Brain microvascular endothelial cell (primary cell): ENCODE measurements around the gene ADAM29.
"Not testable (repeated sequence)": the region's sequence is repeated elsewhere in the genome, so short reads cannot be mapped to it uniquely, and the experiment has no call there.

Source experiments
- DNase-seq: peaks from one replicate; pipeline ENCODE4 v3.0.0-alpha.2; 2020
- H3K27ac ChIP-seq: fragments of 250-450 bp; sonication (Bioruptor Pico); 2 replicates; pipeline ENCODE4 v1.5.1; 2020; ENCODE audit warnings: mild to moderate bottlenecking, moderate library complexity
- H3K27me3 ChIP-seq: fragments of 250-450 bp; sonication (Bioruptor Pico); replicated peaks from 2 replicates; pipeline ENCODE4 v1.5.1; 2020; ENCODE audit warnings: mild to moderate bottlenecking
- H3K36me3 ChIP-seq: fragments of 250-450 bp; sonication (Bioruptor Pico); replicated peaks from 2 replicates; pipeline ENCODE4 v1.5.1; 2020; ENCODE audit warnings: mild to moderate bottlenecking
- H3K4me3 ChIP-seq: 2 replicates; pipeline ENCODE4 v1.5.1; 2011; ENCODE audit warnings: low read depth, mild to moderate bottlenecking, control low read depth, low read length, moderate library complexity
- in situ Hi-C: cut with HindIII; loops from 2 replicates; pipeline ENCODE4 v1.10.0; 2017; ENCODE audit warnings: low sequenced_read_pairs, low pct_ligation_motif_present
- TF ChIP-seq, protein P1 (sequence below): IDR thresholded peaks from 2 replicates; pipeline ENCODE4 v1.5.1; 2011; ENCODE audit warnings: low read depth, mild to moderate bottlenecking, moderate library complexity, low read length, control low read depth, inconsistent platforms; ENCODE audit errors: missing control alignments

The ADAM29 gene

DNA sequence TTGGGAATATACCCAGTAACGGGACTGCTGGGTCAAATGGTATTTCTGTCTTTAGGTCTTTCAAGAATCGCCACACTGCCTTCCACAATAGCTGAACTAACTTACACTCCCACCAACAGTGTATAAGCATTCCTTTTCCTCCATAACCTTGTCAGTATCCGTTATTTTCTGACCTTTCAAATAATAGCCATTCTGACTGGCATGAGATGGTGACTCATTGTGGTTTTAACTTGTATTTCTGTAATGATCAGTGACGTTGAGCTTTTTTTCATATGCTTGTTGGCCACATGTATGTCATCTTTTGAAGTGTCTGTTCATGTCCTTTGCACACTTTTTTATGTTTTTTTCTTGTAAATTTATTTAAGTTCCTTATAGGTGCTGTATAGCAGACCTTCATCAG is 81.2 kb downstream of the ADAM29 start:
- Histone ChIP-seq H3K27me3 (no peaks in the 10 kb centered on the region), H3K4me3 (no peak overlapping the region), H3K36me3 (no peaks in the 10 kb centered on the region), H3K27ac (no peak overlapping the region)
- TF ChIP-seq, protein P1, sequence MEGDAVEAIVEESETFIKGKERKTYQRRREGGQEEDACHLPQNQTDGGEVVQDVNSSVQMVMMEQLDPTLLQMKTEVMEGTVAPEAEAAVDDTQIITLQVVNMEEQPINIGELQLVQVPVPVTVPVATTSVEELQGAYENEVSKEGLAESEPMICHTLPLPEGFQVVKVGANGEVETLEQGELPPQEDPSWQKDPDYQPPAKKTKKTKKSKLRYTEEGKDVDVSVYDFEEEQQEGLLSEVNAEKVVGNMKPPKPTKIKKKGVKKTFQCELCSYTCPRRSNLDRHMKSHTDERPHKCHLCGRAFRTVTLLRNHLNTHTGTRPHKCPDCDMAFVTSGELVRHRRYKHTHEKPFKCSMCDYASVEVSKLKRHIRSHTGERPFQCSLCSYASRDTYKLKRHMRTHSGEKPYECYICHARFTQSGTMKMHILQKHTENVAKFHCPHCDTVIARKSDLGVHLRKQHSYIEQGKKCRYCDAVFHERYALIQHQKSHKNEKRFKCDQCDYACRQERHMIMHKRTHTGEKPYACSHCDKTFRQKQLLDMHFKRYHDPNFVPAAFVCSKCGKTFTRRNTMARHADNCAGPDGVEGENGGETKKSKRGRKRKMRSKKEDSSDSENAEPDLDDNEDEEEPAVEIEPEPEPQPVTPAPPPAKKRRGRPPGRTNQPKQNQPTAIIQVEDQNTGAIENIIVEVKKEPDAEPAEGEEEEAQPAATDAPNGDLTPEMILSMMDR: no peak
- DNase-seq: peak; percentile 77
- in situ Hi-C loops: no loop called here

DNA sequence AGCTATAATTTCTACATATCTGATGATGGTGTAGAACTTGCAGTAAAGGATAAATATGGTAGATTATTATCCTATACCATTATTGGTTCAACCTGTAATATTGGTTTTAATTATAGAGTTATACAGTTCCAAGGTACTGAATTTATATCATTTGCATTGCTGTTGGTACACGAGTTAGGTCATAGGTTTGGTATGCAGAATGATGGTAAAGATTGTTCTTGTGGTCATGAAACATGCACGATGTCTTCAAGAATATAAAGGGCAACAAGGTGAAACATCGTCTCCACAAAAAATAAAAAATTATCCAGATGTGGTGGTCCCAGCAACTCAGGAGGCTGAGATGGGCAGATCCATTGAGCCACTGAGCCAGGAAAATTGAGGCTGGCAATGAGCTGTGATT is 99.6 kb downstream of the ADAM29 start:
- no peaks in the 10 kb centered on the region for H3K36me3 ChIP-seq
- no peaks in the 10 kb centered on the region for H3K27me3 ChIP-seq
- no peak for DNase-seq
- in situ Hi-C loops: no loop called here
- no peak overlapping the region for H3K27ac ChIP-seq
- TF ChIP-seq, protein P1: no peak
- no peak overlapping the region for H3K4me3 ChIP-seq

DNA sequence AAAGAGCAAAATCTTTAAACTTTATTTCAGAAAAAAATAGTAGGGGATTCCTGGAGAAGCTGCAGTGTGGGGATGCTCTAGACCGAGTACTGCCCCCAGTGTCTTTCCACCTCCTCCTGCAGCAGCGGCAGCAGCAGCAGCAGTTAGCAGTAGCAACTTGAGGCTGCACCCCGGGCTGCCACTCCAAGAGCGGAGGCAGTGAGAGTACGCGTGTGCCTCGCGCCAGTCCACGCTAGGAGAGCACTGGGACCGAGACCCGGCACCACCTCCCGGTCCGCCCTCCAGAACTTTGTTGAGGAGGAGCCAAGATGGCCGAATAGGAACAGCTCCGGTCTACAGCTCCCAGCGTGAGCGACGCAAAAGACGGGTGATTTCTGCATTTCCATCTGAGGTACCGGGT is 101.3 kb downstream of the ADAM29 start:
- H3K27ac ChIP-seq, H3K4me3 ChIP-seq, DNase-seq, H3K36me3 ChIP-seq, H3K27me3 ChIP-seq, in situ Hi-C loops: not testable (repeated sequence)
